NCI-H82 treated with DMSO at 0.1 percent for 48 hours (cell line): ENCODE data around the gene IP6K1.
"Not testable (repeated sequence)": the region's sequence is repeated elsewhere in the genome, so short reads cannot be mapped to it uniquely, and the experiment has no call there.

Experiments used
- DNase-seq: peaks from one replicate; lab custom pipeline; 2025; ENCODE audit not compliant: unreplicated experiment; lab: John Stamatoyannopoulos, UW

IP6K1 gene

GRCh38 chr3:49794431-49794830 lies 8.1 kb upstream of the IP6K1 start:
- no peak for DNase-seq

- no peak for DNase-seq
Measured at GRCh38 chr3:49793486-49794085, 7.2 kb upstream of the IP6K1 start.

- DNase-seq, result no peak
Measured at GRCh38 chr3:49792371-49793150, 6.2 kb upstream of the IP6K1 start.

- no peak for DNase-seq
Measured at GRCh38 chr3:49791571-49791970, 5.2 kb upstream of the IP6K1 start.

GRCh38 chr3:49790626-49791411 lies 4.5 kb upstream of the IP6K1 start:
- no peak for DNase-seq

- no peak for DNase-seq
Measured at GRCh38 chr3:49788056-49788455, 1.7 kb upstream of the IP6K1 start.

DNA sequence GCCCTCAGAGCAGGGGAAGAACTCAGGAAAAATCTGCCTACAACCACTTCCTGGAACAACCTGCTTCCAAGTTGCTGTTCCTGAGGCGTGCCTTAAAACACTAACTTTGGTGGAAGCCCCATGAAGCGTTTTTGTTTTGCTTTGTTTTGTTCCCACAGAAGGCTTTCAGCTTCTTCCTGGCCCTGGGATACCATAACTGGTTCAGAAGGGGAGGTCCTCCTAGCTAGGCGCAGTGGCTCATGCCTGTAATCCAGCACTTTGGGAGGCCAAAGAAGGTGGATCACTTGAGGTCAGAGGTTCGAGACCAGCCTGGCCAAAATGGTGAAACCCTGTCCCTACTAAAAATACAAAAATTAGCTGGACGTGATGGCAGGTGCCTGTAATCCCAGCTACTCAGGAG lies 1.2 kb upstream of the IP6K1 start:
- no peak for DNase-seq

DNA sequence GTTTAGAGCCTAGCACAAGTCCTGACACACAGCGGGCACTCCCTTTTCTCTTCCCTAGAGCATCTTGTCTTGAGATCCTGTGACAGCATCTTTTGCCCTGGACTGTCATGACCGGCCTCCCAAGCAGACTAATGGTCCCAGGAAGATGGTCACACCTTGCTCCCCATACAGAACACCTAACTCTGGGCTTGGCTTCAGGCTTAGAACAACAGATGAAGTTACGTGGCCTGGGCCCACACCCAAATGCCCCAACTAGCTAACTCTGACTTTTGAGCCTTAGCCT lies 781 bp upstream of the IP6K1 start:
- DNase-seq, result no peak

- no peak for DNase-seq
Measured at GRCh38 chr3:49785565-49786356, 581 bp downstream of the IP6K1 start.

DNA sequence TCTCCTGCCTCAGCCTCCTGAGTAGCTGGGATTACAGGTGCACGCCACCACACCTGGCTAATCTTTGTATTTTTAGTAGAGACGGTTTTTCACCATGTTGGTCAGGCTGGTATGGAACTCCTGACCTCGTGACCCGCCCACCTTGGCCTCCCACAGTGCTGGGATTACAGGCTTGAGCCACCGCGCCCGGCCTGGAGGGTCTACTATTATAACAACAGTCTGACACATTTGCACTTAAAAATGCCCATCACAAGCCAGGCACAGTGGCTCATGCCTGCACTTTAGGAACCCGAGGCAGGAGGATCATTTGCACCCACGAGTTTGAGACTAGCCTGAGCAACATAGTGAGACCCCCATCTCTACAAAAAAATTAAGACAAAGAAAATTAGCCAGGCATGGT lies 4.1 kb downstream of the IP6K1 start:
- DNase-seq, result not testable (repeated sequence)

DNA sequence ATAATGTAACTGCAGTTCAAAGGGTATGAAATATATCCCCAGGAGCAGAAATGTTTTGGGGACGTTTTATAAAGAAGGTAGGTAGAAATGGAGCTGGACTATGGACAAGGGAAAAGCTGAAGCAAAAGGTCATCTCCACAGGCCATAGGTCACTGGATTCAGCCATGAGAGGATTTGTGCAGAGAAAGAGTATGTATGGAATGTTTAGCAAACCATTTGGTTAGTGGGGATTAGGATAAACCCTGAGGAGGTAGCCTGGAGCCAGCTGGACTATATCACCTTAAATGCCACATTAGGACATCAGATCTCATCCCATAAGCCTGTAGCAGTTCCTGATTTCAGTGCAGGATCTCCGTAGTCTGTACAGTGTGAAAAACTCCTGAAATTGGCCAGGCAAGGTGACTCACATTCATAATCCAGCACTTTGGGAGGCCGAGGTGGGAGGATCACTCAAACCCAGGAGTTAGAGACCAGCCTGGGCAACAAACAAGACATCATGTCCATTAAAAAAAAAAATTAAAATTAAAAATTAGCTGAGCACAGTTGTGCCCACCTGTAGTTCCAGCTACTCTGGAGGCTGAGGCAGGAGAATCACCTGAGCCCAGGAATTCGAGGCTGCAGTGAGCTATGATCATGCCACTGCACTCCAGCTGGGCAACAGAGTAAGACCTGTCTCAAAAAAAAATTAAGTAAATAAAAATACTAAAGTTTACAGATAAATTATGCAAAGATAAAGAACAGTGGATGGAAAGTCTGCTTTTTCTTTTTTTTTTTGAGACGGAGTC lies 4.7 kb downstream of the IP6K1 start:
- DNase-seq, result no peak

- DNase-seq, result not testable (repeated sequence)
Measured at GRCh38 chr3:49780975-49781365, 5.4 kb downstream of the IP6K1 start.

DNA sequence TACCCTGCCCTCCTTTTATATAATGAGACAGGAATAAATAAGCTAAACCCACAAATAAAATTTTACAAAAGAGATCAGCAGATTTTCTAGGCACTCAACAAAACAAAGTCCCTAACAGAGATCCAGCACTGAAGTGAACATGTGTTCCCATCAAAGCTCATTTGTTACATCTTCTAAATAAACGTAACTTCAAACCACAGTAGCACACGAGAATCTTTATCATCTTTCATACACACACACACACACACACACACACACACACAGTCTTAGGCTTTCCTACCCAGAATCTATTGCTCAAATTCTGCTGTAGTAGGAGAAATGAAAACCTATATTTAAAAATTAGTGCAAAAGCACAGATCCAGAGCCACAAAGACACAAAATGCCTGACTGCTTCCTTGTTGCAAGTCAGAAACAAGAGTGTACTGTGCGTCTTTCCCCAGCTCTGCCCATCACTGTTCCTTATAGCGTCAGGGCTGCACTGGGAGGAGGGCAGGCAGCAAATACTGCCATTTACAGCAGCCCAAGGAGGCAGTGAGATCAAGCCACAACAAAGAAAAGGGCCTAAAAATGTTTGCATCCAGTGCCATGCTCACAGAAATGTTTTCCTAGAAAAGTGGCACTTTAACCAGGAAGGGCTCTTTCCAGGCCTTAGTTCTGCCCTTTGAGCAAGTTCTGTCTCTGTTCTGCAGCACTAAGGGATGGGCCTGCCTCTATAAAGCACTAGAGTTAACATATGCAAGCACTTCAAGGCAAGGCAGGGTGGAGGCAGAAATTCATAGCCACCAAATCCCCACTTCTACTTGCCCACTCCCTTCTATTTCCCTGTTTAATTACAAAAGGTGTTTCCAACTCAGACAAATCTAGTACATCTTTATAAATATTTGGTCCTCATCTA lies 6.0 kb downstream of the IP6K1 start:
- no peak for DNase-seq

- DNase-seq, result no peak
Measured at GRCh38 chr3:49779358-49780079, 6.8 kb downstream of the IP6K1 start.

DNA sequence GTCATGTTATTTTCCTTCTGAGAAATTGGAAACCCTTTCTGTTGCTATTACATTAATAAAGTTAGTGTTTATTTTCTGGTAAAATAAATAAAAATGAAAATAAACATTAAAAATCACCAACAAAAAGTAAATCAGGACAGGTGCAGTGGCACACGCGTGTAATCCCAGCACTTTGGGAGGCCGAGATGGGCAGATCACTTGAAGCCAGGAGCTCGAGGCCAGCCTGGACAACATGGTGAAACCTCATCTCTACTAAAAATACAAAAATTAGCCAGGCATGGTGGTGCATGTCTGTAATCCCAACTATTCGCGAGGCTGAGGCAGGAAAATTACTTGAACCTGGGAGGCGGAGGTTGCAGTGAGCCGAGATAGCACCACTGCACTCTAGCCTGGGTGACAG lies 10.2 kb downstream of the IP6K1 start:
- not testable (repeated sequence) for DNase-seq

DNA sequence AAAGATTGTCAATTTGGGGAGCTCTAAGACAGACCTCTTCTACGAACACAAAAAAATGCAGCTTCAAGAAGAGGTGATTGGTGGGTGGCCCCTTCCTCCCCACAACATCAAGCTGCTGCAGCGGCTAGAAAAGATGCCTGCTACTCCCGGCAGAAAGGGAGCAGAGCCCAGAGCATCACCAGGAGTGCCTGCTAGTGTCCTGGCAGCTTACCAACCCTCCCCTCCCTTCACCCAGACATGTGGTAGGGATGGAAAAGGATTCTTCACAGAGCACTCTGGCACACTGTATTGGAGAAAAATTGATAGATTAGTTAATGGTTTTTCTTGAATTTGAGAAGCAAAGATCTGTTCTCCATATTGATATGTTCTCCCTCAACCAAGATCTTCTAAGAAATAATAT lies 10.8 kb downstream of the IP6K1 start:
- no peak for DNase-seq

DNA sequence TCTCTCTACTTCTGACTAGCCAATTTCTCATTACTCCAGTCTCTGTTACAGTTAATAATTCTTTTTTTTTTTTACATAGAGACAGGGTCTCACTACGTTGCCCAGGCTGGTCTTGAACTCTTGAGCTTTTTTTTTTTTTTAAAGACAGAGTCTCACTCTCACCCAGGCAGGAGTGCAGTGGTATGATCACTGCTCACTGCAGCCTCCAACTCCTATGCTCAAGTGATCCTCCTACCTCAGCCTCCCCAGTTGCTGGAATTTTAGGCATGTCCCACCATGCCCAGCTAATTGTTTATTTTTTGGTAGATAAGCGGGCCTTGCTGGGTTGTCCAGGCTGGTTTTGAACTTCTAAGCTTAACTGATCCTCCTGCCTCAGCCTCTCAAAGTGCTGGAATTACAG lies 13.6 kb downstream of the IP6K1 start:
- DNase-seq, result no peak

GRCh38 chr3:49771340-49771938 lies 14.9 kb downstream of the IP6K1 start:
- no peak for DNase-seq

- DNase-seq, result no peak
Measured at GRCh38 chr3:49769926-49770325, 16.4 kb downstream of the IP6K1 start.
